ACHN (cell line): ENCODE data around the gene OSGEPL1.

ENCODE experiments used
- DNase-seq: peaks from one replicate; pipeline ENCODE4 v3.0.0-alpha.2; 2015
- in situ Hi-C: cut with HindIII; loops from 2 replicates; pipeline ENCODE4 v1.10.0; 2017; ENCODE audit warnings: low sequenced_read_pairs, low pct_ligation_motif_present, low pct_unique_long_range_greater_than_20kb

The OSGEPL1 gene, protein sequence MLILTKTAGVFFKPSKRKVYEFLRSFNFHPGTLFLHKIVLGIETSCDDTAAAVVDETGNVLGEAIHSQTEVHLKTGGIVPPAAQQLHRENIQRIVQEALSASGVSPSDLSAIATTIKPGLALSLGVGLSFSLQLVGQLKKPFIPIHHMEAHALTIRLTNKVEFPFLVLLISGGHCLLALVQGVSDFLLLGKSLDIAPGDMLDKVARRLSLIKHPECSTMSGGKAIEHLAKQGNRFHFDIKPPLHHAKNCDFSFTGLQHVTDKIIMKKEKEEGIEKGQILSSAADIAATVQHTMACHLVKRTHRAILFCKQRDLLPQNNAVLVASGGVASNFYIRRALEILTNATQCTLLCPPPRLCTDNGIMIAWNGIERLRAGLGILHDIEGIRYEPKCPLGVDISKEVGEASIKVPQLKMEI

DNA sequence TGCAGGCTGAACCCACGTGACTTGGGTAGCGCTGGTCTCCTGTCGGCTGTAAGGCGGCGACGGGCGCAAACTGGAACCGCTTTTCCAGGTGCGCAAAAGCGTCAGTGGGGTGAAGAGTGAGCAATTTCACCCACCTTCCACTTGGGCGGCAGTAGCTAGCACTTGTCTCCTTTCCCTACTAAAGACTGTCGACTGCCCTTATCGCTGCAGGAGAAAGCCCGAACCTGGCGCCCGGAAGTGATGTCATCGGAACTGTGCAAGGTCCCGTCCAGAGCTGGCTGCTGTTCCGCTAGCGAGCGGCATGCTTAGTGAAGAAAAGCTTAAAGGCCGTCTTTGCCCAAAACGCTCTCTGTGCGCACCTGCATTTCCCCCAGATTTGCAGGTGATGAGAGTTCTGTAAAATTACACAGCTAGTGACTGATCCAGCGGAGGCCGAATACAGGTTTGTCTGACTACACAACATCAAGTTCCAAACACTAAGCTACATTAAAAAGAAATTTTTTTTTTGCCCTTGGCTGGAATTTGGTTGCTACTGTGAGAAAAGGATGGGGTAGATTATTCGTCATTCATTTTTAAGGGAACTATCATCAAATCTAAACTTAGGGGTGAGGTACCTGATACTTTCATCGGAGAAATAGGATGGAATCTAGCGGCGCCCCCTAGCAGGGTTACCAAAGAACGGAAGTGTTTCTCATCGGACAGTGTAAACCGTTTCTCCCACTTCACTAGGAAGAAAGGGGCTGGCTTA is at the start of gene OSGEPL1:
Gene OSGEPL1 (minus strand): TSS at position 242 of the 748 bp plus-strand sequence. CDS start 1,152 bp downstream, outside the sequence.
- in situ Hi-C loops = no loop called here
- DNase-seq = peak; percentile 94

DNA sequence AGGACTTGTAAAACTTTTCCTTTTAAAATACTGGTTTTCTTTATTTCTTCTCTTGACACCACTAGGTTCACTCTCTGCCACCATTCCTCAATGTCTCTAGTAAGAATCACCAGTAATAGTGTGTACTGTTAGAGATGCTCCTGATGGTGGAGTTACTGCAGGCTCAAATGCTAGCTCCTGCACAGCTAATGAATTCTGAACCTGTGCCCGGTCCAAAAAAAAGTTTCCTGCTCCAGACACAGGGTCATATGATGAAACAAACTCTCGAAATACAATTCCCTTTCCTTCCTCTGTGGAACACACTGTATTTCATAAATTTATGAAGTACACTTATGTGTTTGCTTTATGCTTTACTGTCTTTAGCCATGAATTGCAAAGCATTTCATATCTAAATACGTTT is 40.8 kb upstream of the OSGEPL1 start:
- in situ Hi-C loops = no loop called here
- no peak for DNase-seq

DNA sequence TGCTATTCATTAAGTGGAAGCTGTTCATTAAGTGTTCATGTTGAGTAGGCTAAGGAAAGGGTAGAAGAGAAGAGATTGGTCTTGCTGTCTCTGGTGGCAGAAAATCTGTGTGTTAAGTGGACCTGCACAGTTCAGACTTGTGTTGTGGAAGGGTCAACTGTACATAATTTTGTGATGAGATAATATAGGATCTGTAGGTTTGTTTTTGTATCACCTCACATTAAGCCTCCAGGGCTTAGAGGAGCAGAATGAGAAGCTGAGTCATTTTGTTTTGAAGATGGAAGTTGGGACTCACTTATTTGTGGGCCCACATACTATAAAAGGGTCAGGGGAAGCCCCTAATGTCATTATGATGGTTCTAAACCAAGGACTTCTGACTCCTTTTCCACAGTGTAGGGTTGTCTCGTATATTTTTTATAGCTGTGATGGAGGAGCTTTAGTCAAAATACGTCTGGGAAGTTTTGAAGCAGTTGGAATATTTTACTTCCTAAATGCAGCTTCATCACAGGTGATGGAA is 39.9 kb upstream of the OSGEPL1 start:
- DNase-seq = no peak
- in situ Hi-C loops = no loop called here

DNA sequence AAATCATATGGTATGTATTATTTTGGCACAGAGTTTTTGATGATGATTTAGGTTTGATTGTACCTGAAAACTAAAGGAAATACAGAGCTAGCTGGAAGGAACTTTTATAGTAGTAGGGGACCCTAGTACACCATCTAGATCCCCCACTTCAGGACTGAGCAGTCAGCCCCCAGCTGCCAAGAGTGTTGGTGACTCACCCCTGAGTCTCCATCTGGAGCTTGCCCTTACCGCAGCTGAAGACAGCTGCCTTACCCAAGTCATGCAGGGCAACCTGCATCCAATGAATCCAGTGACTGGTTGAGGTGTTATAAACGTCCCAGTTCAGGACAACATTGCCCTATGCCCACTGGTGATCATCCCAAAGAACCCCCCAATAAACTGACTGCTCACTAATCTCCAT is 36.9 kb upstream of the OSGEPL1 start:
- in situ Hi-C loops = loop anchor here (25.0 kb wide), 1 partner anchor 263 kb away; the partner anchor contains the start of gene MSTN

DNA sequence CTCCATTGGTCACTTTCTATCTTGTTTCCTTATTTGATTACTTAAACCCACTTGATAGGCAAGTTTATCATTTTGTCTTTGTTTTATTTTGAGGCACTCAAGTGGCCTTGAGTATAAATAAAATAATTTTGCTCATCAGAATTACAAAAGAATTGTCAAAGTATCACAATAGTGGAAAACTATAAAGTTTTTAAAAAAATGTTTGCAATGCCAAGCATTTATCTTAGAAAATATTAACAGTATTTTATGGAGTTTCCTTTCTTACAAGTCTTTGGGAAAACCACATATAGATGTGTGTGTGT is 36.4 kb upstream of the OSGEPL1 start:
- in situ Hi-C loops = loop anchor here (25.0 kb wide), 1 partner anchor 263 kb away; the partner anchor contains the start of gene MSTN
- no peak for DNase-seq

More for the DNA sequence above, 36.9 kb upstream of the OSGEPL1 start:
- DNase-seq = peak; percentile 64

DNA sequence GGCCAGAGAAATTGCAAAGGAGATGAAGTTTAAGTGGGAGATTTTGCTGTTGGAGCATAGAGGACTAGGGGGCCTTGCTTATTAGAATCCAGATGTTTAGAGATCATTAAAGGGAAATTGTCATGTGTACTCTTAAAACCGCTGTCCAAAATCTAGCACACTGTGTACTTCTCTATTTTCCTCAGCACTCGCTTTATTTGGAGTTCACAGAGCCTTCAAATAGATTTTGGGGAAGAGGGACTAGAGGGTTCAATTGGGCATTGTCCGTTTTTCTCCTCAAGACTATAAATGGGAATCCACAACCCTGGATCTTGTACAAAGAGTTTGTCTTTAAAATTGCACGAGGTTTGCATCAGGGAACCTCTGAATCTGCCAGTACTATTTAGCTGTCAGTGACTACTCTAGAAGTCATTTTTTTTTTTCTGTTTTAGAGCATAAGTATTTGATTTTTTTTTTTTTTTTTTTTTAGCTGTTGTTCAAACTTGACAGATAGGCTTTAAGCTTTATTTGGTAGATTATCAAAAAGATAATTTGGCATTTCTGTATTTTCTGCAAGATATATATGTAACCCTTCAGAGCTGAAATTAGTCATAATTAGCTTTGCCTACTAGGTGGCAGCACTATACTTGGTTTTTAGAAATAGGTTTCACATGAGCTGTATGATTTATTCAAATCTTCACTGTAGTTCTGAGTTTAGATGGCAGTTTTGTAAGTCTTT is 35.9 kb upstream of the OSGEPL1 start:
- in situ Hi-C loops = loop anchor here (25.0 kb wide), 1 partner anchor 264 kb away; the partner anchor contains the start of gene MSTN
- peak; percentile 62 for DNase-seq

DNA sequence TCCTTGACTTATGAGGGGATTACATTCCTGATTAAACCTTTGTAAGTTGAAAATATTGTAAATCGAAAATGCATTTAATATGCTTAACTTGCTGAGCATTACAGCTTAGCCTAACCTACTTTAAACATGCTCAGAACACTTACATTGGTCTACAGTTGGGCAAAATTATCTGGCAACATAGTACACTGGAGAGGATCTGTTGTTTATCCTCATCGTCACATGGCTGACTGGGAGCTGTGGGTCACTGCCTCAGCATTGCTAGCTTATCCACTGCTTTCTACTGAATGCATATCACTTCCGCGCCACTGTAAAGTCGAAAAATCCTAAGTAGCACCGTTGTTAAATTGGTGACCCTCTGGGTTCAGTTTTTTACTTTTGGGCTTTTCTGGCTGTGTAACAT is 35.3 kb upstream of the OSGEPL1 start:
- no peak for DNase-seq

DNA sequence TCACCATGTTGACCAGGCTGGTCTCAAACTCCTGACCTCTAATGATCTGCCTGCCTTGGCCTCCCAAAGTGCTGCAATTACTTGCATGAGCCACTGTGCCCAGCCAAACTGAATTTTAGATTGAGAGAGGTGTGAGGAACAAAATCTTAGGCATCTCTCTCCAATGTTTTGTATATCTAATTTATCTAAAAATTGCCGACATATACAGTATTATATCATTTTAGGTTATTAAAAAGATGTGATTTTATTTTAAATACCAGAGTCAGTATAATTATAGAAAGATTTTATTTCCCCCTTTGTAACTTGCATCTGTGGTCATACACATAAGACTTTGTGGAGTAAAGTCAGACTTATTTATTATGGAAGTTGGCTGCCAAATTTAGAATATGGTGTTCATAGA is 31.7 kb upstream of the OSGEPL1 start:
- no peak for DNase-seq
- in situ Hi-C loops = loop anchor here (25.0 kb wide), 1 partner anchor 268 kb away; the partner anchor contains the start of gene MSTN

More for the DNA sequence above, 35.3 kb upstream of the OSGEPL1 start:
- in situ Hi-C loops = loop anchor here (25.0 kb wide), 1 partner anchor 264 kb away; the partner anchor contains the start of gene MSTN

DNA sequence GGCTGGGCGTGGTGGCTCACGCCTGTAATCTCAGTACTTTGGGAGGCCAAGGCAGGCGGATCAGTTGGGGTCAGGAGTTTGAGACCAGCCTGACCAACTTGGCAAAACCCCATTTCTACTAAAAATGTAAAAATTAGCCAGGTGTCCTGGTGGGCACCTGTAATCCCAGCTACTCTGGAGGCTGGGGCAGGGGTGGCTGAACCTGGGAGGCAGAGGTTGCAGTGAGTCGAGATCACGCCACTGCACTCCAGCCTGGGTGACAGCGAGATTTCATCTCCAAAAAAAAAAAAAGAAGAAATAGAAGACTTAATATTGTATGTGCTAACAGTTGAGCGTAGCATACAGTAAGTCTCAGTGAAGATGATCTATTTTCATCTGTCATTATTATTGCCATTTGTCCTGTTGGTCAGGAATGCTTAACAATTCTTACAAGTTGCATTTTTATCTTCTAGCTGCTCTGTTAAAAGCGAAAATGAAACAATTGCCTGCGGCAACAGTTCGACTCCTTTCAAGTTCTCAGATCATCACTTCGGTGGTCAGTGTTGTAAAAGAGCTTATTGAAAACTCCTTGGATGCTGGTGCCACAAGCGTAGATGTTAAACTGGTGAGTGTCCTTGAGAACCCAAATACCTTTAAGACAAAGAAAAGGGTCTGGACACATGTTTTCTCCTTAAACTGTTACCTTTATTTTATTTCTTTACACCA is 28.9 kb upstream of the OSGEPL1 start:
- in situ Hi-C loops = loop anchor here (25.0 kb wide), 1 partner anchor 271 kb away; the partner anchor contains the start of gene MSTN
- no peak for DNase-seq

DNA sequence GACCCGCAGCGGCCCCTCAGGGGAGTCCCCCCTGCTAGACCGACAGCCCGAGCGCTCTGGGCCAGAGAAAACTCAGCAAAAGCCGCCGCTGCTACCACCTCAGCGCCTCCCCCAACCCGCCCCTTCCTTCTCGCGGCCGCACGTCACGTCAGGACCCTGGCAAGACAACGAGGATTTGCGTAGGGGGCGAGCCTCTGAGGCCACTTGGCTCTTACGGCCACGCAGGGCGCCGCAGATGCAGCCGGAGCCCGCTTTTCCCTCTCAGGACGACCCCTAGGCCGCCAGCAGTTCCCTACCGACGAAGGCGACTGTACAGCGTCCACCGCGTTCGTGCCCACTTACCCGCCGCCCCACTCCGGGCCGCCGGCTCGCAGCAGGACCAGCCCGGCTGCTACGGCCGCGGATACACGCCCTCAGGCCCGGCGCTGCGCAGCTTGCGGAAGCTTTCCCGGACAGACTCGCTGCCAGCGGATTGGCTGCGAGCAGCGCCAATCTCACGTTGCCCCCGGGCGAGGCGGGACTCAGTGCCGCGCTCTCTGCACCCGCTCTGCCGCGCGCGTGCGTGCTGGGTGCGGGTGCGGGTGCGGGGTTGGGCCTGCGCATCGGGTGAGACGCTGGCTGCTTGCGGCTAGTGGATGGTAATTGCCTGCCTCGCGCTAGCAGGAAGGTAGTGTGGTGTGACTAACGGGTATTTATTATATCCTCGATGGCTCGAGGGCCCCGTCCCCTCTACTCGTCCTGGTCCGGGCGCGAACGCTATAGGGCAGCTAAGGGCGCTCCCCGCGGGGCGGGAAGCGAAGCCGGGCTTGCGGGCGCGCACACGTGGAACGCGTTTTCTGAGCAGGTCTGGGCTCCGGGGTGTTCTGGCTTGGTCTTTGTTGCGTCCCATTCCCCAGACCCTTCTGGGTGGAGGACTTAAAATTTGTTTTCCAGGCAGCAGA is 21.6 kb upstream of the OSGEPL1 start, which contains the start of the genes ORMDL1 and PMS1:
Gene ORMDL1 (minus strand): TSS at position 413 of the 941 bp plus-strand sequence. CDS start 1,744 bp downstream, outside the sequence.
Gene PMS1 (plus strand): TSS at position 524 of the 941 bp plus-strand sequence. CDS start 7,360 bp downstream, outside the sequence.
- in situ Hi-C loops = loop anchor here (25.0 kb wide), 1 partner anchor 278 kb away; the partner anchor contains the start of gene MSTN
- peak; percentile 97 for DNase-seq

DNA sequence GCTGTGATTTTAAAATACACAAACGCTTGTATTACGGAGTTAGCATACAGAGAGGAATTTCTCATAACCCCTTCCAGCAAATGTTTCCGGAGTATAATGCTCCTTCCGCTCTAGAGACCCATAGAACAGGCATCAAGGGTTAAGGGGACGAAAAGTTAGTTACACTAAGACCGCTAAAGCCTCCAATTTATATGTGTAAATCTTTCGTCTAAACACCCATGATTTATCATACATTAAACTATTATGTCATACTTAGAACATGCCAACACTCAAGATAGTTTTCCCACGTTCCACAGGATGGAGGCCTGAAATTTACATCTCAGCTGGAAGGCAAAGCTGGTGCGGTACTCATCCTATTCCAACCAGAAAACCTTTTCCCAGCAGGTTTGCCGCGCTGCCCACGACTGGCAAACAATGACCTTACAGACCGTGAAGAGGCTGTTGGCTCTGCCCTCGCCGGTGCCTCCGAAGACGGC is 20.9 kb upstream of the OSGEPL1 start:
- peak; percentile 53 for DNase-seq
- in situ Hi-C loops = loop anchor here (25.0 kb wide), 1 partner anchor 279 kb away; the partner anchor contains the start of gene MSTN

DNA sequence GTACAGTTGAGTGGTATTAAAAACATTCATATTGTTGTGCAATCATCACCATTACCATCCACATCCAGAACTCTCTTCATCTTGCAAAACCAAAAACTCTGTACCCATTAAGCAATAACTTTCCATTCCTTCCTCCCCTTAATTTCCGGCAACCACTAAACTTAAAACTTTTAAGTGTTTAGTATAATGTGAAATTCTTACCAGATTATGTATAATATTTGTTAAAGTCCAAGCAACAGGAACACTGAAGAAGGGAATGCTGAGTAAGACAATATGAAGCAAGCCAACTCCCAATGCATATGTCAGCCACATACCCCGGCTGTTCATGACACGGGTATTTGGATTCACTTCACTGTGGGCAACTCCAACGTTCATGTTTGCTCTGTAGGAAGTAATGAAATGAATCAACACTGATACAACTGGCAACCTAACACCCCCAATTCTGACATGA is 19.7 kb upstream of the OSGEPL1 start:
- no peak for DNase-seq
- in situ Hi-C loops = loop anchor here (25.0 kb wide), 1 partner anchor 280 kb away; the partner anchor contains the start of gene MSTN

DNA sequence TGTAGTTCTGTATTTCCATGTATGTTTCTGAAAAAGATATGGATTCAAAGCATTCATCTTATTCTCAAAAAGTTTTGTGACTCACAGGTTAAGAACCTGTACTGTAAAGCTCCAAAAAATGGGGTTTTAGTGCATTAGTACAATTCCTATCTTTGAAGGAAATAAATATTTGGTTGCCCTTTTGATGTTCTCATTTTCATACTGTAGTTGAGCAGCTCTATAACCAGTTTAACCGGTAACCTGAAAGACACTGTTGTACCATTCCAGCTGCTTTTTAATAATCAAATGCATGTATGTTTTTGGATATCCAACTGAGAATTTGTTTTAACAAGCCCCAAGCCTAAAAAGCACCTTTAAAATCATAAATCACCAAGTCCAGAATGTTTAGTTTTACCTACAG is 9.6 kb upstream of the OSGEPL1 start:
- in situ Hi-C loops = no loop called here
- DNase-seq = no peak

DNA sequence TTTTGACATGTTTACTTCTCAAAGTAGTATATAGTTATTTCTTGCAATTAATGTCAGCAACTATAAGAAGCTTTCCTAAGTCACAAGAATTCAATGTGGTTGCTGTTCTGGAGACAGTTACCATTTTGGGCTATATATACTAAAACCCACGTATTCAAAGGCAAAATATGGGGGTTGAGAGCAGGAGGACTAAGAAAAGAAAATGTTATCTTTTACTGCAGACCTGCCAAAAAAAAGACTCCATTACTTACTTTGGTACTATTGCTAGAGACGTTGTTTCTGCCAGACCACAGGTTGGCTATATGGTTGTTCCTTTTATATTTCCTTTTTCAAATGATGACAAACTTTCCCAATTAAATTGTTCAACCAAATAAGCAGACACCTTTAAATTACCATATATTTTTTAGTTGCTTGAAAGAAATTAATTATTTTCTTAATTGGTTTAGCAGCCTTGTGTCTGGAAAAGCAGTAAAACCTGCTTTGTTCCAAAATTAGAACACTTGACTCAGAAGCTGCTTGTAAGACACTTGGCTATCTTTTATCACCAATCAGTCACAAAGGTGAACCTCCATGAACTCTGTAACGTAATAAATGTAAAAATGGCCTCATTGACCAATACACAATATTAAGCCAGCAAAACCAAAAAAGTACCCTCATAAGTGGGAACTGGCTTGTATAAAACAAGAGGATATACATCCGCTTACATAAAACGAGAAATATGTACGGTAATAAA is 8.2 kb upstream of the OSGEPL1 start:
- in situ Hi-C loops = no loop called here
- DNase-seq = no peak

DNA sequence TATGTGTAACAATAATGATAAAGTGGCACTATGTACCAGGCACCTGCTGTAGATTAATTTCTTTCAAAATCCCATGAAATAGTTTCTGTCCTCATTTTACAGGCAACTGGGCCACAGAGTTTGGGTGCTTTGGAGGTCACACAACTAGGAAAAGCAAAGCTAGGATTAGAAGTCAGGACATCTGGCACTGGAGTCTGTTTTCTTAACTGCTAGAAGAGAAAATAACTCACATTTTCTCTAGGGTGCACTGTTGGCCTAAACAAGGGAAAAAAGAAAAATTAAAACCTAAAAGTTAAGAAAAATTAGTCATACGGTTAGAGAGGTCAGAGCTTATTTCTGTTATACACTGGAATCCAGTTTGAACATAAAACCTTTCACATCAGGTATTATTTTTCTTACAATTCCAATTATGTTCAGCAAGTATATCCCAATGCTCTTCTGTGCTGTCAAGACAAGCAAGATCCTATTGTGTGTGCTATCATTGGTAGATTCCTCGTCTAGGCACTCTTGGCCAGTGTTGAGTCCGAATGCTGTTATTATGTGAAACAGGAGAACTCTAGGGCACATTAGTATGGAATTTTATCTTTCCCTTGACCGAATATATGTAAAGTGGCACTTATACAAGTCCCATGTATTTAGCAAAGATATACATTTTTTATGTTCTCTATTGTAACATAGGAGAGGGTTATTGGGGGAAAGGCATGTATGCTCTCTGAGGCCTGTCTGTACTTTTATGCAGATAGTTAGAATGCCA is 1.5 kb upstream of the OSGEPL1 start:
- in situ Hi-C loops = no loop called here
- DNase-seq = peak; percentile 15
